VCaP (cell line): ENCODE data around the gene SURF6.

Experiments used
- H3K27ac ChIP-seq: fragments of 450-650 bp; 2 replicates; pipeline ENCODE4 v1.5.1; 2017
- TF ChIP-seq, protein P1 (sequence below): fragments of 450-650 bp; conservative IDR thresholded peaks from 2 replicates; pipeline ENCODE4 v1.5.1; 2017; ENCODE audit warnings: mild to moderate bottlenecking, moderate library complexity

Gene SURF6

GRCh38 chr9:133335924-133336811 is at the start of gene SURF6:
Gene SURF6, minus strand, starts transcription at chr9:133336188. Its CDS starts 56 bp downstream, at chr9:133336132.
- TF ChIP-seq, protein P1, sequence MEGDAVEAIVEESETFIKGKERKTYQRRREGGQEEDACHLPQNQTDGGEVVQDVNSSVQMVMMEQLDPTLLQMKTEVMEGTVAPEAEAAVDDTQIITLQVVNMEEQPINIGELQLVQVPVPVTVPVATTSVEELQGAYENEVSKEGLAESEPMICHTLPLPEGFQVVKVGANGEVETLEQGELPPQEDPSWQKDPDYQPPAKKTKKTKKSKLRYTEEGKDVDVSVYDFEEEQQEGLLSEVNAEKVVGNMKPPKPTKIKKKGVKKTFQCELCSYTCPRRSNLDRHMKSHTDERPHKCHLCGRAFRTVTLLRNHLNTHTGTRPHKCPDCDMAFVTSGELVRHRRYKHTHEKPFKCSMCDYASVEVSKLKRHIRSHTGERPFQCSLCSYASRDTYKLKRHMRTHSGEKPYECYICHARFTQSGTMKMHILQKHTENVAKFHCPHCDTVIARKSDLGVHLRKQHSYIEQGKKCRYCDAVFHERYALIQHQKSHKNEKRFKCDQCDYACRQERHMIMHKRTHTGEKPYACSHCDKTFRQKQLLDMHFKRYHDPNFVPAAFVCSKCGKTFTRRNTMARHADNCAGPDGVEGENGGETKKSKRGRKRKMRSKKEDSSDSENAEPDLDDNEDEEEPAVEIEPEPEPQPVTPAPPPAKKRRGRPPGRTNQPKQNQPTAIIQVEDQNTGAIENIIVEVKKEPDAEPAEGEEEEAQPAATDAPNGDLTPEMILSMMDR = no peak
- H3K27ac ChIP-seq = peak within 1 kb of the TSS; percentile 96

GRCh38 chr9:133385452-133385851 is 49.5 kb upstream of the SURF6 start:
- H3K27ac ChIP-seq = no peak overlapping the region
- TF ChIP-seq, protein P1 = no peak

DNA sequence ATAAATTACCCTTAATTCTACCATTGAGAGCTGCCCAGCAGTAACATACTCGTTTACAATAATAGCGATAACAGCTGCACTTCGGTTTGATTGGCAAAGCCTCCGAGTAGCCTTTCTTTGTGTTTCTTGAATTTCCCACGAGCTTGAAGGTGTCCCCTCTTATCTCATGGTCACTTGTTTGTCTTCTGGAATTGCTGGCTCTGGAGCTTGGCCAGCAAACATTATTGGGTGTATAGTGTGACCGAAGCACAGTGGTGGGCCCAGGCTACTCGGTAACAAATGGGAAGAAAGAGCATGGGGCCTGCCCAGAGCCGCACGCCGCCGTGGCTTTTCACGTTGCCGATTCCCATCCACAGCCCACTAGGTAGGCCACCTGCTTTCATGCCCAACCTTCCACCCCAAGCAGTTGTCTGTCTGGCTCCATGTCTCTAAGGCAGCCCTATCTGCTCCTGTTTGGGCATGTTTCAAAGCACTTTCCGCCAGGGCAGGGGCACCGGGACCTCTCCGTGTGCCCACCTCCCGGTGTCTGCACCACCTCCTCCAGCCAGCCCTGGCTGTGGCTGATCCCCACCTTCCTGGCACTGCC is 48.8 kb upstream of the SURF6 start:
- TF ChIP-seq, protein P1 = no peak
- no peak overlapping the region for H3K27ac ChIP-seq

DNA sequence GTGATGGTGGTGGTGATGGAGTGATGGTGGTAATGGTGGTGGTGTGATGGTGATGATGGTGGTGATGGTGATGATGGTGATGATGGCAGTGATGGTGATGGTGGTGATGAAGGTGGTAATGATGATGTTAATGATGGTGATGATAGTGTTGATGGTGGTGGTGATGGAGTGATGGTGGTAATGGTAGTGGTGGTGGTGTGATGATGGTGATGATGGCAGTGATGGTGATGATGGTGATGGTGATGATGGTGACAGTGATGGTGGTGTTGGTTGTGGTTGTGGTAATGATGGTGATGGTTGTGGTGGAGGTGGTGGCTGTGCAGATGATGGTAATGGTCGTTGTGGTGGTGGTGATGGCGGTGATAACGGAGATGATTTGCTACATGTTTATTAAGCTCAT is 47.5 kb upstream of the SURF6 start:
- H3K27ac ChIP-seq = no peak overlapping the region
- TF ChIP-seq, protein P1 = no peak

DNA sequence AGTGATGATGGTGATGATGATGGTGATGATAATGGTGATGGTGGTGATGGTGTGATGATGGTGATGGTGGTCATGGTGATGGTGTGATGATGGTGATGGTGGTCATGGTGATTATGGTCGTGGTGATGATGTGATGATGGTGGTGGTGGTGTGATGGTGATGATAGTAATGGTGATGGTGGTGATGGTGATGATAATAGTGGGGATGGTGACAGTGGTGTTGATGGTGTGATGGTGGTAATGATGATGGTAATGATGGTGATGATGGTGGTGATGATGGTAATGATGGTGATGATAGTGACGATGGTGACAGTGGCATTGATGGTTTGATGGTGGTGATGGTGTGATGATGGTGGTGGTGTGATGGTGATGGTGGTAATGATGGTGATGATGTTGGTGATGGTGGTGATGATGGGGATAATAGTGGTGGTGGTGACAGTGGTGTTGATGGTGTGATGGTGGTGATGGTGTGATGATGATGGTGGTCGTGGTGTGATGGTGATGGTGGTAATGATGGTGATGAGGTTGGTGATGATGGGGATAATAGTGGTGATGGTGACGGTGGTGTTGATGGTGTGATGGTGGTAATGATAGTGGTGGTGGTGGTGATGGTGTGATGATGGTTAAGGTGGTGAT is 46.6 kb upstream of the SURF6 start:
- TF ChIP-seq, protein P1 = no peak

GRCh38 chr9:133380734-133381133 is 44.7 kb upstream of the SURF6 start:
- TF ChIP-seq, protein P1 = no peak
- H3K27ac ChIP-seq = no peak overlapping the region

More for the DNA sequence above, 46.6 kb upstream of the SURF6 start:
- H3K27ac ChIP-seq = no peak overlapping the region
